ENCODE measurements around the gene CST7.
"Not testable (repeated sequence)": the region's sequence is repeated elsewhere in the genome, so short reads cannot be mapped to it uniquely, and the experiment has no call there.

CST7 gene

DNA sequence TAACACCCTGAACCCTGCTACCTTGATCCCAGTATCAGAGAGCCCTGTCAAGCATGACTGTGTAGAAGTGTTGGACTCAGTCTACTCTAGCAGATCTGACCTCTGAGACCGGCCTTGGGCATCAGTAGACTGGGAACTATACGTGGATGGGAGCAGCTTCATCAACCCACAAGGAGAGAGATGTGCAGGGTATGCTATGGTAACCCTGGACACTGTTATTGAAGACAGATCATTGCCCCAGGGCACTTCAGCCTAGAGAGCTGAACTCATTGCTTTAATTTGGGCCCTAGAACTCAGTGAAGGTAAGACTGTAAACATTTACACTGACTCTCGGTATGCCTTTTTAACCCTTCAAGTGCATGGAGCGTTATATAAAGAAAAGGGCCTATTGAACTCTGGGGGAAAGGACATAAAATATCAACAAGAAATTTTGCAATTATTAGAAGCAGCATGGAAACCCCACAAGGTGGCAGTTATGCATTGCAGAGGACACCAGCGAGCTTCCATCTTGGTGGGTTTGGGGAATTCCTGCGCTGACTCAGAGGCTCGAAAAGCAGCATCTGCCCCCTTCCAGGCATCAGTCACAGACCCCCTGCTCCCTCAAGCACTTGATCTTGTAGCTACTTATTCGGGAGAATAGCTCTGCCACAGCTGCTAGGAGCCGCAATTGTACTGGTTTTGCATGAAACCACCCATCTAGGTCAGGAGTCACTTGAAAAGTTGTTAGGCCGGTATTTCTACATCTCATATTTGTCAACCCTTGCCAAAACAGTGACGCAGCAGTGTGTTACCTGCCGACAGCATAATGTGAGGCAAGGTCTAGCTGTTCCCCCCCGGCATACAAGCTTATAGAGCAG lies 19.0 kb upstream of the CST7 start:
- not testable (repeated sequence) for DNase-seq

DNA sequence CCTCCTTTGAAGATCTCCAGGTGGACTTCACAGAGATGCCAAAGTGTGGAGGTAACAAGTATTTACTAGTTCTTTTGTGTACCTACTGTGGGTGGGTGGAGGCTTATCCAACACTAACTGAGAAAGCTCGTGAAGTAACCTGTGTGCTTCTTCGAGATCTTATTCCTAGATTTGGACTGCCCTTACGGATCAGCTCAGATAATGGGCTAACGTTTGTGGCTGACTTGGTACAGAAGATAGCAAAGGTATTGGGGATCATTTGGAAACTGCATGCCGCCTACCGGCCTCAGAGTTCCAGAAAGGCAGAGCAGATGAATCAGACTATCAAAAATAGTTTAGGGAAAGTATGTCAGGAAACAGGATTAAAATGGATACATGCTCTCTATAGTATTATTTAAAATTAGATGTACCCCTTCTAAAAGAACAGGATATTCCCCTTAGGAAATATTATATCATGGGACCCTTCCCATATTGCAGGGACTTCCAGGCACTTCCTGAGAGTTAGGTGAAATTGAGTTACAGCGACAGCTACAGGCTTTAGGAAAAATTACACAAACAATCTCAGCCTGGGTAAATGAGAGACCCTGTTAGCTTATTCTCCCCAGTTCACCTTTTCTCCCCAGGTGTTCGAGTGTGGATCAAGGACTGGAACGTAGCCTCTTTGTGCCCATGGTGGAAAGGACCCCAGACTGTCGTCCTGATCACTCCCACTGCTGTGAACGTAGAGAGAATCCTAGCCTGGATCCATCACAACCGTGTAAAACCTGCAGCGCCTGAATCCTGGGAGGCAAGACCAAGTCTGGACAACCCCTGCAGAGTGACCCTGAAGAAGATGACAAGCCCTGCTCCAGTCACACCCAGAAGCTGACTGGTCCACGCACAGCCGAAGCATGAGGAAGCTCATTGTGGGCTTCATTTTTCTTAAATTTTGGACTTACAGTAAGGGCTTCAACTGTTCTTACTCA lies 18.1 kb upstream of the CST7 start:
- not testable (repeated sequence) for DNase-seq

DNA sequence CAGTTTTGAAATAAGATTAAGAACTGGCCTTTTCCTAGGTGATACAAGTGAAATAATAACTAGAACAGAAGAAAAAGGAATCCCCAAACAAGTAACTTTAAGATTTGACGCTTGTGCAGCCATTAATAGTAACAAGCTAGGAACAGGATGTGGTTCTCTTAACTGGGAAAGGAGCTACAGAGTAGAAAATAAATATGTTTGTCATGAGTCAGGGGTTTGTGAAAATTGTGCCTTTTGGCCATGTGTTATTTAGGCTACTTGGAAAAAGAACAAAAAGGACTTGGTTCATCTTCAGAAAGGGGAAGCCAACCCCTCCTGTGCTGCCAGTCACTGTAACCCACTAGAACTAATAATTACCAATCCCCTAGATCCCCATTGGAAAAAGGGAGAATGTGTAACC lies 17.2 kb upstream of the CST7 start:
- DNase-seq, result not testable (repeated sequence)

DNA sequence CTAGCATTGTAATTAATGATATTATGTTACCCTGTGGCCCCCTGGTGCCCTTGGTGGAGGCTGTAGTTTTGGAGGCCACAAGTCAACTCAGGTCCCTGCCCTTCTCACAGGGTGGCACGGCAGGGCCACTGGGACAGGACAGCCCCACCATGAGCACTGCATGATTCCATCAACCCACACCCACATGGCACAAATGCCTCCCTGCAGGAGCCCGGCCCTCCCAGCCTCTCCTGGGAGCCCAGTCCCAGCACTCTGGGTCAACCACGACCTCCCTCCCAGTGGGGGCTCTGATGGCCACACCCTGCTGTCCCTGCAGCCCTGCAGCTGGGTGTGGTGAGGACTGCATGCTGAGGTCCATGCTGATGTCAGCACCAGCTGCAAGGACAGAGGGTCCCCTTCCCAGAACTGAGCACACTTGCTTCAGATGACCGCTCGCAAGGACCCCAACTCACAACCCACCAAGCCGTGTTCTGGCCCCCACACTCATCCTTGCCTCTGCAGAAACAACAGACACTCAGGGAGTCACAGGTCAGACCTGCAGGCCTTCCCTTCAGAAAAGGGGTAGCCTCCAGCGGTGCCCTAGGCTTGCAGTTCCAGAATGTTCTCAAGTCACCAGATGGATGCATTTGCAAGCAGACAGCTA lies 15.7 kb upstream of the CST7 start:
- DNase-seq, result no peak

DNA sequence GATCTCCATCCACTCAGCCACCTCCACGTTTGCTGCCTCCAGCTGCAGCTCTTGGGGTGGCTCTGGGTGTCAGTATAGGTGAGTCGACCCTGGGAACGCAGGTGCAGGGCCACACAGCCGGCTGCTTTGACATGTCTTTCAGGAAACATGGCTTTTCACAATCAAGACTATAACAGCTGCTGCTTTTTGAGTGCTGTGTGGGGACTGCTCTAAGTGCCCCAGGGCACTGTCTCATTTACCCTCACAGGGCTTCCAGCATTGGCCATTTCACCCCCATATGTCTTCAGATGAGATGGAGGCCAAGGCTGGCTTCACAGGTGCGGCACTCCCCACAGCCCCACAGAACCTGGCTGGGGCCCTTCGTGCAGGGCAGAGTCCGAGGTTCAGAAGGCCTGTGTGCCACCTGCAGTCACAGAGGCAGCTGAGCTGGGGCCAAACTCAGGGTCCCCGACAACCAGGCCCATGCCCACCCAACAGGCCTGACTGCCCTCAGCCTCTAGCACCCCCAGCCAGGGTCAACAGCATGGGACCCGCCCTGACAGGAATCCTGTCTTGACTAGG lies 14.9 kb upstream of the CST7 start:
- no peak for DNase-seq

DNA sequence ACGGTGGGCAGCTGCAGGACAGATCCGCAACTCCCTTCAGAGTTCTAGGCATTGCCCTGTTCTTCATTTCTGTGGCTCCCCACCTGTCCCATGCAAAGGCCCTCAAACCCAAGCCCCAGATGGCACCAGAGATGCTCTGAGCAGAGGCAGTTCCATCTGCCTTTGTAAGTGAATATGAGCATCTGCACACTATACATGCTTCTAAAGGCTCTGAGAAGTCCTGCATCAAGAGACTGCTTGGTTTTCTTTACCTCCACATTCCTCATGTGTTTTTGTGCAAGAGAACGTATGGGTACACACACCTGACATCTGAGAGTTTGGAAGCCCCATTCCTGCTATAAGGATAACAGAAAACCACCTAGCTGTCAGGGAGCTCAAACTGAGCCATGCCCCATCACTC lies 14.4 kb upstream of the CST7 start:
- DNase-seq, result no peak

DNA sequence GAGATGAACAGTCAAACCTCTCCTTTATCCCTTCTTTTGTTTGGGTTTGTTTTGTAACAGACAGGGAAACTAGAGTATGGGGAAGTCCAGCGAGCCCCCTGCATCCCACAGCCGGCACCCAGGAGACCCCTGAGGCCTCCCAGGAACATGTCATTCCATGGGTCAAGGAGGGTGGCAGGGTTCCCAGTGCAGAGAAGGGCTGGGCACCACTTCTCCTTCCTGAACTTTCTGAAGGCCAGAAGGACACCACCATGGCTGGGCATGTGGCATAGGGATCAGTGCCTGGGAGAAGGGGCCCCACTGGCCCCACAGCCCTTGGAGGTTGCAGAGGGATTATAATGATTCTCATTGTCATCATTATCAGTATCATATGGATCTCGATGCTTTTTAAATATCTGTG lies 13.9 kb upstream of the CST7 start:
- DNase-seq, result no peak

DNA sequence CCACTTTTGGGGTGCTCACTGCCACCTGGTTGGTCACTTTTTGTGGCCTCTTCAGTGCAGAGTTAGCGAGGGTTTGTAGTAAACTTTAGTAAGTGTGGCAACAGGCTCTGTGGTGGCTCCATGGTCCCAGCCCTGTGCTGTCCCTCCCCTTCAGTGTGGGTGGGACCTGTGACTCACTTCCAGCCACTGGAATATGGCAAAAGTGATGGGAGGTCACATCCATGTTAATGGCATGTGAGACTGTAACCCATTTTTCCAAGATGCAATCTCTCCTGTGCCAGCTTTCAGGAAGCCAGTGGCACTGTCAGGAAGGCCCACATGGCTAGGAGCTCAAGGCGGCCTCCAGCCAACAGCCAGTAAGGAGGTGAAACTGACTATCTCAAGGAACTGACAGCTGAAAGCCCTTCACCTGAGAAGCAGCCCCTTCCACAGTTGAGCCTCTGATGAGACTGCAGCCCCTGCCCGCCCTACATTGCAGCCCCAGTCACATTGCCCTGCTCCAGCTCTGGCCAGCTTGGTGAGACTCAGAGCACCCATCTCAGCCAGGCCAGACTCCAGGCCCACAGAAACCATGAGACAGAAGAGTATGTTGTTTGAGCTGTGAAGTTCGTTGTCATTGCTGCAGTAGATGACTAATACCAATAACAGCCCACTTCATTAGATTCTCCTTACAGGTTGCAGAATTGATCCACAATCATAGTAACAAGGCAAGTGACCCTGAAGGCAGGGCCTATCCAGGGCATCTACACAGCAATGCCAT lies 13.1 kb upstream of the CST7 start:
- DNase-seq, result no peak

DNA sequence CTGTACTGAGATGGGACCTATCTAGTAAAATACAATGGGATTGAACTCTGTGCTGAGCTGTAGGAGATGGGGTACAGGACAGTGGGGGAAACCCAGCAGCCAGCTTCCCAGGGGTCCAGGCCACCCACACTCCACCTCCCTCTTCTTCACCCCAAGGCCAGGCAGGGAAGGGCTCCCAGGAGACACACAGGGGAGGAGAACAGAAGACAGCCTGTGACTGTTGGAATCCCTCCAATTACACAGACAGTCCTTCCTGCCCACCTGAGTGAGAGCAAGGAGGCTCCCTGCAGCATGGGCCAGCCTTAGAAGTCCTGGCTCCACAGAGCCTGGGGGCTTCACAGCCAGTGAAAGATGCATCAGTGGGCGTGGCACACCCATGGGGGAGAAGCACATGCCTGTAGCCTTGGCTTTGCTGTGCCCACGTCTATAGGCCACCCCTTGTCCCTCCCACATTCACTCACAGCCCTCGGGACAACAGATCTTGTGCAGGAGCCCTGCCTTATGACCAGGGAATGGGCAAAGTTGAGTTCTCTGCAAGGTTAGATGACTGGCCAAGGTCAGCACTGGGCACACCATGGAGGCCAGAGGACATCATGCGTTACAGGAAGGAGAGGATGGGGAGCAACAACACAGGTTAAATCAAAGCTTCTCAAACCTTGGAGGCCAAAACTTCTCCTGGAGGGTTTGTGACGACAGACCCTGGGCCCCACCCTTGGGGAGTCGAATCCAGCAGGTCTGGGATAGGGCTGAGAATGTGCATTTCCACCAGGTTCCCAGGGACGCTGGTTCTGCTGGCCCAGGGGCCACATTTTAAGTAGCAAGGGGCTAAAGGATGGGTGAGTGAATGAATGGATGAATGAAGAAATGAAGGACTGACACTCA lies 12.3 kb upstream of the CST7 start:
- no peak for DNase-seq

DNA sequence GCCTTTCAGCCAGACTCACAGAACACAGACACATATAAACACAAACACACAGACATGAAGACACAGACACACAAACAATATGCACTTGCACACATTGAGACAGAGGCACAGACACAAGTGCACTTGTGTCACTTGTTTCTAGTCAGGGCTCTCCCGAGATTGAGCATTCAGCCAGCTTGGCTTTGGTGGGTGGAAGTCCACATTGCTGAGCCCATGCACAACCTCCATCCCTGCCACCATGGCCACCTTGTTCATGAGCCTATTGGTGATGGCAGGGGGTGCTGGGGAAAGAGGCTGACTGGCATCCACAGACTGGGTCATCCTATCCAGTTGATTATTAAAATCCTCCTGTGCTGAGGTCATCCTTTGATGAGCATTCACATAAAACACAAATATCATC lies 11.5 kb upstream of the CST7 start:
- no peak for DNase-seq

DNA sequence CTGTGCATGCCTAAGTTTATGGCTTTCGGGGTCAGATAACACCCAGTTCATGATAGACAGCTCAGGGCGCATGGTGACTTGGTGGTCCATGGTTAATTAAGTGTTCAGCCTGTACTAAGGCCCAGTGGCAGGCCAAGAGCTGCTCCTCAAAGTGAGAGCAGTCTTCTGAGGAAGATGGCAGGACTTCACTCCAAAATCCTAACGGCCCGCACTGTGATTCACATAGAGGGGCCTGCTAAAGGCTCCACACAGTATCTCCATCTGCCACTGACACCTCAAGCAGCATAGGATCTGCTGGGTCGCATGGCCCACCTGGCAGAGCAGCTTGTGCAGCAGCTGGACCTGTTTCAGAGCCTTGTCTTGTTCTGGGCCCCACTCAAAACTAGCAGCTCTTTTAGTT lies 10.6 kb upstream of the CST7 start:
- DNase-seq, result no peak

DNA sequence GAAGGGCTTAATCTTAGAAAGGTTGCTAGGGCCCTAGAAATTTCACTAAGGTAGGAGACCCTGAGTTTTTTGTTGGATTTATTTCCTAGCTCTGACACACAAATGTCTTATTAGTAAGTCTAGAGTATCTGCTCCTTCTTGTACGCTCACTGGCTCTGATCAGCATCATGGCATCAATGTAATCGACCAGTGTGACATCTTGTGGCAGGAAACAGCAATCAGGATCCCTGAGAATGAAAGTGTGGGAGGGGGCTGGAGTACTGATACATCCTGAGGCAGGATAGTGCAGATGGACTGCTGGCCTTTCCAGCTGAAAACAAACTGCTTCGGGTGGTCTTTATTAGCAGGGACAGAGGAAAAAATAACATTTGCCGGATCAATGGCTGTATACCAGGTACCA lies 10.0 kb upstream of the CST7 start:
- DNase-seq, result no peak

DNA sequence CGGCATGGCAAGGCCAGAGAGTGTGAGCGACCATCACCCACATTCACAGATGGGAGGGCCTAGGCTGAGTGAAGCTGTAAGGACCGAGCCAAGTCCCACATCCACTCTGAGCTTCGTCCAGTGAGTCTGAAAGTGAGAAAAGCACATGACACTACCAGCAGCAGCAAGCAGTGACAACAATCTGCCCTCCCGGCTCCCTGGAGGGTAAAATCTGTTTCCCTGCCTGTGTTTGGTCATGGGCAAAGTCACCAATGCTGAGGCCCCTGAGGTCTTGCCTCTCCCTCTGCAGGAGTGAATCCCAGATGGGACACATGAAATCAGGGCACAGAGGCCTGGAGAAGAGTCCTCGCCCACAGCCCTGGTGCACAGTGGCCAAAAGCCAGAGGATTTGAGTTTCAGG lies 6.4 kb upstream of the CST7 start:
- no peak for DNase-seq

DNA sequence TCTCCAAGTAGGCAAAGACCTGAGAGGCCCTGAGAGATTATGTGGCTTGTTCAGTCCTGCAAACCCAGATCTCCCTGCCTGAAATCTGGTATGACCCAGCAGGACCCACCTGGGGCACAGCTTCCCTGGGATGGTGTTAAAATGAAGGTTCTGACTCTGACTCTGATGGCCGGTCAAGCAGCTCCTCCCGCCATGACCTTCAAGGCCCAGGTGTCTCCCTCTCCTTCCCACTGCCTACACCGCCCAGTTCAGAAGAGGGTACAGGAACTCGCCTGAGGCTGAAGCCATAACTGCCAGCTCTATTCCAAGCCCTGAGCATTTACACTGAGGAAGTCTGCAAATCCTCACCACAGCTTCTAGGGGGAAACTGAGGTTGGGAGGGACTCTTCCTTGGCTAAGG lies 5.9 kb upstream of the CST7 start:
- DNase-seq, result no peak

DNA sequence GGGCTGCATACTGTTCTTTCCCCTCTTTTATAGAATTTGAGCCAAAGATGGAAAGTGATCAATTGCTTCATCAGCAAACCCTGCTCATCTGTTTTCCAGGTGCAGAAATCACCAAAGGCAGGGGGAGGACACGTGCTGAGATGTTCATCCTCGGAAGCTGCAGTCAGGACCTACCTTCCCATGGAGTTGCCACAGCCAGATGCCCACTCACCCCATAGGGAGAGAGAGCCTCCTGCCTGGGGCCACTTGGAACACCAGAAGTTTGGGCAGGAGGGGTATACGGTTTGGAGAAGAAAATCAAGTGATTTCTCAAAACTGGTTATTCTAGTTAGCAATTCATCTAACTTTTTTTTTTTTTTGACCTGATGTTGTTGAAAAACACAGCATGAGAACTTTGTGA lies 5.3 kb upstream of the CST7 start:
- no peak for DNase-seq

DNA sequence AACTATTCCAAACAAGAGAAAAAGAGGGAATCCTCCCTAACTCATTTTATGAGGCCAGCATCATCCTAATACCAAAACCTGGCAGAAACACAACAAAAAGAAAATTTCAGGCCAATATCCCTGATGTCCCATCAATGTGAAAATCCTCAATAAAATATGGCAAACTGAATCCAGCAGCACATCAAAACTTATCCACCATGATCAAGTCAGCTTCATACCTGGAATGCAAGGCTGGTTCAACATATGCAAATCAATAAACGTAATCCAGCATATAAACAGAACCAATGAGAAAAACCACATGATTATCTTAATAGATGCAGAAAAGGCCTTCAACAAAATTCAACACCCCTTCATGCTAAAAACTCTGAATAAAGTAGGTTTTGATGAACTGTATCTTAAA lies 2.7 kb upstream of the CST7 start:
- DNase-seq, result not testable (repeated sequence)

DNA sequence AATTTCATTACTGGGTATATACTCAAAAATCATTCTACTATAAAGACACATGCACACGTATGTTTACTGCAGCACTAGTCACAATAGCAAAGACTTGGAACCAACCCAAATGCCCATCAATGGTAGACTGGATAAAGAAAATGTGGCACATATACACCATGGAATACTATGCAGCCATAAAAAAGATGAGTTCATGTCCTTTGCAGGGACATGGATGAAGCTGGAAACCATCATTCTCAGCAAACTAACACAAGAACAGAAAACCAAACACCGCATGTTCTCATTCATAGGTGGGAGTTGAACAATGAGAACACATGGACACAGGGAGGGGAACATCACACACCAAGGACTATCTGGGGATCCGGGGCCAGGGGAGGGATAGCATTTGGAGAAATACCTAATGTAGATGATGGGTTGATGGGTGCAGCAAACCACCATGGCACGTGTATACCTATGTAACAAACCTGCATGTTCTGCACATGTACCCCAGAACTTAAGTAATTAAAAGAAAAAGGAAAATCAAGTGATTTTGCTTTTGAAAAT lies 602 bp upstream of the CST7 start:
- DNase-seq, result not testable (repeated sequence)

DNA sequence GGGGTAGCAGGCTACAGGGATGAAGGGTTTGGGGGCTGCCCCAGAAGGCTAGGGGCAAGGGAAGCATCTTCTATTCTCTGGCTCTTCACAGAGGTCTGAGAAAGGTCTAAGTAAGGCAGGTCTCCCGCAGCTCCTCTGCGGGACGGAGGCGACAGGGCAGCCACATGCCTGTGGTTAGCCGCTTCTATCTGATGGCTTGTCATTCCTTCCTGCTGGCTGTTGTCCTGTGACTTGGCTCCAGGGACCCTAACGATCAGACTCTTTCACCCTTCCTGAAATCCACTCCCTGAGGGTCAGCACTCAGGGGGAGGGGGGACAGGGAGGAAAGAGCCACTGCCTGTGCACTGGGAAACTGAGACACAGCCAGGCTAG lies 673 bp downstream of the CST7 start:
- DNase-seq, result no peak

DNA sequence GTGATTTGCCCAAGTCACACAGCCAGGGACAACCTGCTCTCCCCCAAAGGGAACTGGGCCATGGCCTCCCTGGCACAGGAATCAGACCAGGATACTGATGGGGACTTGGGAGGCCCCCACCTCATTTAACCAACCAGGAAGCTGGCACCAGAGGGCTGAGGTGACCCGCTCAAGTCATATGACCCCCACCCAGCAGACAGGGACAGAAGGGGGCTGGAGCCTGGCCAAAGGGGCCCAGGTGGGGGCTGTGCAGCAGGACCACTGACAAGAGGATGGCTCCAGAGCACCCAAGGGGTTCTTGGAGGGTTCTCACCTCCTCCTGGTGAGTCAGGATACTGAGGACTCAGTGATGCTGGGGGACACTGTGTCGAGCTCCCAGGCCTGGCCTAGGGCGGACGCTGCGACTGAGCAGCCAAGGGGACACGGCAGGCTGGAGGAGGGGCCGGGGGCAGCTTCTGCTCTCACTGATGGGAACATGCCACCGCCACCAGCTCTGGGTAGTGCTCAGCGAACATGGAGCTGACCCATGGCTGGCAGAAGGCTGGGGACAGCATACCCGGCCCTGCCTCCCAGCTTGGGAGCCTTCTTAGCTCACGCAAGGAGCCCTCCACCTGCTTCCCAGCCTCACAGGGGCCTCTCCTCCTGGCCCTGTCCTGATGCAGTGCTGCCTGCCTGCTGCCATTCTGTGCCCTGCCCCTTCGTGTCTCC lies 1.2 kb downstream of the CST7 start:
- DNase-seq, result no peak

DNA sequence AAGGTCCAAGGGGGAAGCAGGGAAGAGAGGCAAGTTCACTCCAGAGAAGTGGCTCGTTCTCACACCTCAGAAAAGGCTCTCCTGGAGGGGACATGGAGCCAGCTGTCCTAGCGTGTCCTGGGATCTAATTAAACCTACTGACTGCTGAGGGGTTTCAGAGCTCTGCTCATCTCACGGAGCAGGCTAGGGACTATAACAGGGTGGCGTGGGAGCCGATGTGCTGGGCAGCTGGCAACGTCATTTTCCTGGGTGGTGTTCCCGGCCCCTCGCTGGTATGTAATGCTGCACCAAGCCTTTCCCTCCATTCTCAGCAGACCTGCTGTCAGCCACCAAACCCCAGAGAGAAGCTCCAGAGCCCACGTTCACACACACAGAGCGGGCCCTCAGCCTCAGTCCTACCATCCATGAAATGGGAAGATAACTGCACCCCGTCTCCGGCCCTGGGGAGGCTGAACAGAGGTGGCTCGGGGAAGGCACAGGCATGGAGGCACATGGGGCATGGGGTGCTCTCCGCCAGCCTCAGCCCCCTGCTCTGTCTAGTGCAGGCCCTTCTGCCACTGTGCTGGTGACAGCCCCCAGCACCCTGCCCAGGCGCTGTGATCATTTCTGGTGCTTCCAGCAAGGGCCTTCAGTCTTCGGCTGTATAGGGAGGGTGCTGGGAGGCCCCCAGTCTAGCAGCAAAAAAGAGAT lies 1.9 kb downstream of the CST7 start:
- DNase-seq, result no peak
